Nephron progenitor cell (in vitro differentiated cells): ENCODE measurements around the gene SPECC1L.

Source experiments
- DNase-seq: peaks from one replicate; pipeline ENCODE4 v3.0.0; 2021
- H3K27ac Mint-ChIP-seq: 2 replicates; pipeline ENCODE4 v1.8.0; 2021; ENCODE audit warnings: mild to moderate bottlenecking, moderate library complexity, mixed read lengths
- H3K27me3 Mint-ChIP-seq: 2 replicates; pipeline ENCODE4 v1.8.0; 2021; ENCODE audit warnings: mild to moderate bottlenecking, low read depth, mixed read lengths; ENCODE audit not compliant: poor library complexity
- H3K36me3 Mint-ChIP-seq: 2 replicates; pipeline ENCODE4 v1.8.0; 2021; ENCODE audit warnings: low read depth, mixed read lengths
- H3K4me1 Mint-ChIP-seq: 2 replicates; pipeline ENCODE4 v1.8.0; 2021; ENCODE audit warnings: mixed read lengths
- H3K4me3 Mint-ChIP-seq: 2 replicates; pipeline ENCODE4 v1.8.0; 2021; ENCODE audit warnings: mild to moderate bottlenecking, moderate library complexity, mixed read lengths
- H3K9me3 Mint-ChIP-seq: 2 replicates; pipeline ENCODE4 v1.8.0; 2021; ENCODE audit warnings: mild to moderate bottlenecking, moderate library complexity, mixed read lengths
- CTCF ChIP-seq: fragments of 200-600 bp; sonication (generic); IDR thresholded peaks from 2 replicates; pipeline ENCODE4 v1.5.0; 2021; ENCODE audit warnings: antibody characterized with exemption

The SPECC1L gene

DNA sequence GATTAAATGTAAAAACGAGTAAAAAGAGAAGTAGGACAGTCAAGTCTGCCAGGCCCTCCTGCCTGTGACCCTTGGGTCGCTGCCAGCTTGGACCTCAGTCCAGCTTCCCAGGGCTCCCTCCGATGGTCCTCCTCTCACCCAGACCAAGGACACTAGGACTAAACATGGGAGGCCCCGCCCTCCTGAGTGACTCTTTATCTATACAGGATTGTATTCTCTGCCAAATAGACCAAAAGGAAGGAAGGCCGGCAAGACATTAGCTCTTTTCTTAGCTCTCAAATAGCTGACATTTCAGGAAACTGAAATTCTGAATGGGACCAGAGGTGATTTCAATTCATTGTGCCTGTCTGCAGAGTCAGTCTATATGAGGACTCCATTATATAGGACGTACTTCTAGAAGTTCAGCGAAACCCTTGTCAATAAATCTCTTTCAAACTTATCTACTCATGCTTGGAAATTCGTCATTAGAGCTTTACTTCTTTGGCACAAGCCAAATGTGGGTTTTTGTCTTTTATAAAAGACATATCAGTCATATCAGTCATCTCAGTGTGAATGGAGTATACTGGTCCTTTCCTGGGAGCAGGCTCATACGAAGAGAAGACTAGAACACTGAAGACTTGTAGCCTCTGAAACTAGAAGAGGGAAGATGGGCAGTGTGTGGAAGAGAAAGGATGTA, 185.3 kb downstream of the SPECC1L start:
- Mint-ChIP-seq H3K9me3 (peaks cover 9% of the 10 kb centered on the region), H3K4me1 (no peaks in the 10 kb centered on the region), H3K36me3 (no peaks in the 10 kb centered on the region), H3K4me3 (no peak overlapping the region), H3K27me3 (peaks cover 11% of the 10 kb centered on the region), H3K27ac (no peak overlapping the region)
- no peak for TF ChIP-seq CTCF
- no peak for DNase-seq

- Mint-ChIP-seq H3K36me3 (no peaks in the 10 kb centered on the region), H3K4me3 (no peak overlapping the region), H3K27me3 (peaks cover 11% of the 10 kb centered on the region), H3K9me3 (no peaks in the 10 kb centered on the region), H3K27ac (no peak overlapping the region), H3K4me1 (no peaks in the 10 kb centered on the region)
- DNase-seq = no peak
- no peak for TF ChIP-seq CTCF
Observed at GRCh38 chr22:24457894-24458420, 187.3 kb downstream of the SPECC1L start.

DNA sequence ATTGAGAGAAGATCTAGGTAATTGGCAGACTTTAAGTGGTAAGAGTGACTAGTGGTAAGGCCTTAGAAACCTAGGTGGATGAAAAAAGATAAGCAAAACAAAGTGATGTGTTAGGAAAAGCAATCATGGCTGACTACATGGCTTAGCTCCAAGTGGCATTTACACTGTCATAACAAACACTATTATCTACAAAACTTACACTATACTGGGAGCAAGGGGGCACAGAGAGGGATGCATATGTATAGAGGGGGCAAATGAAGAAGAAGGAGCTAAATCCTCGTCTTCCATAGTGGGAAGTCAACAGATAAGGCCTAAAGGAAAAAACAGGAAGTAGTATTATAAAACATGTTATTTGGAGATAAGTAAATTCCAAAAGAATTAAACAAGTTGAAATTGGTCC, 189.3 kb downstream of the SPECC1L start:
- no peaks in the 10 kb centered on the region for H3K36me3 Mint-ChIP-seq
- H3K27me3 Mint-ChIP-seq = peaks cover 8% of the 10 kb centered on the region
- no peak for TF ChIP-seq CTCF
- no peaks in the 10 kb centered on the region for H3K4me1 Mint-ChIP-seq
- no peaks in the 10 kb centered on the region for H3K9me3 Mint-ChIP-seq
- no peak overlapping the region for H3K27ac Mint-ChIP-seq
- DNase-seq = no peak
- H3K4me3 Mint-ChIP-seq = no peak overlapping the region

- no peak for TF ChIP-seq CTCF
- no peaks in the 10 kb centered on the region for H3K9me3 Mint-ChIP-seq
- no peaks in the 10 kb centered on the region for H3K36me3 Mint-ChIP-seq
- no peak overlapping the region for H3K4me3 Mint-ChIP-seq
- H3K27ac Mint-ChIP-seq = no peak overlapping the region
- H3K4me1 Mint-ChIP-seq = no peaks in the 10 kb centered on the region
- no peak for DNase-seq
- peaks cover 8% of the 10 kb centered on the region for H3K27me3 Mint-ChIP-seq
Observed at GRCh38 chr22:24460418-24461089, 189.9 kb downstream of the SPECC1L start.

GRCh38 chr22:24463071-24463760, 192.6 kb downstream of the SPECC1L start:
- H3K36me3 Mint-ChIP-seq = no peaks in the 10 kb centered on the region
- TF ChIP-seq CTCF = no peak
- peaks cover 8% of the 10 kb centered on the region for H3K27me3 Mint-ChIP-seq
- no peak overlapping the region for H3K4me3 Mint-ChIP-seq
- no peaks in the 10 kb centered on the region for H3K9me3 Mint-ChIP-seq
- H3K4me1 Mint-ChIP-seq = no peaks in the 10 kb centered on the region
- H3K27ac Mint-ChIP-seq = peak overlapping the region; percentile 41
- DNase-seq = no peak
